ENCODE measurements around the gene TLE6. TPM values are rescaled to one million over a fixed set of nuclear protein-coding genes. Genes with fewer than 3 reads are reported as not detected.

Gene TLE6
- total RNA-seq, 1 donor from 2014 or later = 4.2 TPM

GRCh38 chr19:2967972-2968371 lies 9.4 kb upstream of the TLE6 start:
- peaks cover 52% of the 10 kb centered on the region for H3K4me1 ChIP-seq
- intact Hi-C loops (cut with DNase I) = no loop called here

GRCh38 chr19:2969104-2969504 lies 8.3 kb upstream of the TLE6 start:
- TF ChIP-seq CTCF (IDR thresholded peaks at IDR 0.05) = no peak
- no peaks in the 10 kb centered on the region for H3K9me3 ChIP-seq
- H3K36me3 ChIP-seq = no peaks in the 10 kb centered on the region
- no peak for DNase-seq
- H3K27ac ChIP-seq = peak overlapping the region; percentile 72
- peak; percentile 19 to 20 for ATAC-seq
- peaks cover 60% of the 10 kb centered on the region for H3K4me1 ChIP-seq
- intact Hi-C loops (cut with DNase I) = no loop called here
- no peak overlapping the region for H3K4me3 ChIP-seq
- H3K27me3 ChIP-seq (ENCODE audit: low read depth) = no peaks in the 10 kb centered on the region

More at GRCh38 chr19:2967972-2968371, 9.4 kb upstream of the TLE6 start:
- DNase-seq = no peak
- Histone ChIP-seq H3K4me3 (no peak overlapping the region), H3K9me3 (no peaks in the 10 kb centered on the region), H3K36me3 (no peaks in the 10 kb centered on the region), H3K27me3 (ENCODE audit: low read depth) (no peaks in the 10 kb centered on the region), H3K27ac (no peak overlapping the region)
- TF ChIP-seq CTCF (IDR thresholded peaks at IDR 0.05) = no peak
- ATAC-seq = no peak

- Histone ChIP-seq H3K27ac (peak overlapping the region; percentile 82), H3K4me3 (no peak overlapping the region), H3K9me3 (no peaks in the 10 kb centered on the region), H3K4me1 (peaks cover 72% of the 10 kb centered on the region), H3K27me3 (ENCODE audit: low read depth) (no peaks in the 10 kb centered on the region), H3K36me3 (no peaks in the 10 kb centered on the region)
- ATAC-seq = peak; percentile 5 to 45
- no peak for TF ChIP-seq CTCF (IDR thresholded peaks at IDR 0.05)
- no peak for DNase-seq
- intact Hi-C loops (cut with DNase I) = no loop called here
Measured at GRCh38 chr19:2970201-2970835, 7.0 kb upstream of the TLE6 start.

GRCh38 chr19:2973229-2973628 lies 4.1 kb upstream of the TLE6 start:
- Histone ChIP-seq H3K27me3 (ENCODE audit: low read depth) (no peaks in the 10 kb centered on the region), H3K36me3 (no peaks in the 10 kb centered on the region), H3K9me3 (no peaks in the 10 kb centered on the region), H3K4me1 (peaks cover 92% of the 10 kb centered on the region), H3K27ac (peak overlapping the region; percentile 82), H3K4me3 (no peak overlapping the region)
- DNase-seq (no peak), ATAC-seq (no peak)
- TF ChIP-seq CTCF (IDR thresholded peaks at IDR 0.05) = no peak
- intact Hi-C loops (cut with DNase I) = no loop called here

- DNase-seq (peak; percentile 64), ATAC-seq (peak in 1 of 2 donors; percentile 32)
Measured at GRCh38 chr19:2974342-2975041, 2.9 kb upstream of the TLE6 start.

More at GRCh38 chr19:2974342-2975041, 2.9 kb upstream of the TLE6 start:
- H3K36me3 ChIP-seq = no peaks in the 10 kb centered on the region
- peaks cover 82% of the 10 kb centered on the region for H3K4me1 ChIP-seq
- no peak overlapping the region for H3K4me3 ChIP-seq
- H3K27ac ChIP-seq = peak overlapping the region; percentile 68
- intact Hi-C loops (cut with DNase I) = no loop called here
- TF ChIP-seq CTCF (IDR thresholded peaks at IDR 0.05) = no peak
- H3K27me3 ChIP-seq (ENCODE audit: low read depth) = no peaks in the 10 kb centered on the region
- no peaks in the 10 kb centered on the region for H3K9me3 ChIP-seq

Measured in lower lobe of right lung (tissue), 2 donors.